ENCODE measurements around the gene MRPL1.
"Not testable (repeated sequence)": the region's sequence is repeated elsewhere in the genome, so short reads cannot be mapped to it uniquely, and the experiment has no call there.

The MRPL1 gene

DNA sequence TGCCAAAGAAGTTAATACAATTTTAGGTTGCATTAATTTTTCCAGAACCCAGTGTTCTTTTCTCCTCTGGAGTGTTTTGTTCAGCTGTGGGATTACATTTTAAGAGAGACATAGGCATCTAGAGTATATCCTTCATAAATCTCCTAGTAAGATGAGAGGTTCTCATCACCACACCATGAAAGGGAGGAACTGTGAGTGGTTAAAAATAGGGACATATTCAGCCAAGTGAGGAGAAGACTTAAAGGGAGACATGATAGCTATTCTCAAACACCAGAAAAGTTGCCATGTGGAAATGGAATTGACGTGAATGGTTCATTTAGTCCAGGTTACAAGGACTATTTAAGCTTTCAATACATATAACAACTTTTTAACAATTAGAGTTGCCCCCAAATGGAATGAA, 6.5 kb upstream of the MRPL1 start:
- CTCF ChIA-PET: interaction anchor here (0.5 to 0.6 kb wide), 2 partner anchors 40 to 62 kb away, joined by 3 read pairs; no protein-coding TSS in a partner anchor
- POLR2A ChIA-PET (ENCODE audit: low non-redundant PET): interaction anchor here (0.5 kb wide), 1 partner anchor 23 kb away, joined by 8 read pairs; no protein-coding TSS in a partner anchor
- no peak for DNase-seq (ENCODE audit: low spot score)
- no peak overlapping the region for H3K27ac ChIP-seq
- TF ChIP-seq, protein P1, sequence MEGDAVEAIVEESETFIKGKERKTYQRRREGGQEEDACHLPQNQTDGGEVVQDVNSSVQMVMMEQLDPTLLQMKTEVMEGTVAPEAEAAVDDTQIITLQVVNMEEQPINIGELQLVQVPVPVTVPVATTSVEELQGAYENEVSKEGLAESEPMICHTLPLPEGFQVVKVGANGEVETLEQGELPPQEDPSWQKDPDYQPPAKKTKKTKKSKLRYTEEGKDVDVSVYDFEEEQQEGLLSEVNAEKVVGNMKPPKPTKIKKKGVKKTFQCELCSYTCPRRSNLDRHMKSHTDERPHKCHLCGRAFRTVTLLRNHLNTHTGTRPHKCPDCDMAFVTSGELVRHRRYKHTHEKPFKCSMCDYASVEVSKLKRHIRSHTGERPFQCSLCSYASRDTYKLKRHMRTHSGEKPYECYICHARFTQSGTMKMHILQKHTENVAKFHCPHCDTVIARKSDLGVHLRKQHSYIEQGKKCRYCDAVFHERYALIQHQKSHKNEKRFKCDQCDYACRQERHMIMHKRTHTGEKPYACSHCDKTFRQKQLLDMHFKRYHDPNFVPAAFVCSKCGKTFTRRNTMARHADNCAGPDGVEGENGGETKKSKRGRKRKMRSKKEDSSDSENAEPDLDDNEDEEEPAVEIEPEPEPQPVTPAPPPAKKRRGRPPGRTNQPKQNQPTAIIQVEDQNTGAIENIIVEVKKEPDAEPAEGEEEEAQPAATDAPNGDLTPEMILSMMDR (conservative IDR thresholded peaks at IDR 0.05; ENCODE audit: low read depth): no peak

DNA sequence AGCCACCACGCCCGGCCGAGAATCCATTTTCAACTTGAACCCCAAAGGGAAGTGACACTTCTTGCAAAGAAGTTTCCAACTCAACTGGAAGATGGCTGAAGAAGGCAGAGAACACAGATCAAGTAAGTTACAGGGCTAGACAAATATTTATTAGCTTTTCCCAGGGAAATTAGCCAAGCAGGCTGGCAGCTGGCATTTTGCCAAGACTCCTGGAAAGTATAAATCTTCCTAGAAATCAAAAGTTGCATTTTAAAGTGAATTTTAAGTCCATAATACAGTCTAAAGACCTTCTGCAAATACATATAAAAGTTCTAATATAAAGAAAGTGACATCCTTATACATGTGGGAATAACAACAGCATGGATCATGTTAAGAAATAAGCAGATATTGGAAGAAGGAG, 3.4 kb upstream of the MRPL1 start:
- DNase-seq (ENCODE audit: low spot score): no peak
- ChIA-PET POLR2A (ENCODE audit: low non-redundant PET) (no interaction called here), CTCF (no interaction called here)
- no peak overlapping the region for H3K27ac ChIP-seq
- TF ChIP-seq, protein P1 (conservative IDR thresholded peaks at IDR 0.05; ENCODE audit: low read depth): no peak

DNA sequence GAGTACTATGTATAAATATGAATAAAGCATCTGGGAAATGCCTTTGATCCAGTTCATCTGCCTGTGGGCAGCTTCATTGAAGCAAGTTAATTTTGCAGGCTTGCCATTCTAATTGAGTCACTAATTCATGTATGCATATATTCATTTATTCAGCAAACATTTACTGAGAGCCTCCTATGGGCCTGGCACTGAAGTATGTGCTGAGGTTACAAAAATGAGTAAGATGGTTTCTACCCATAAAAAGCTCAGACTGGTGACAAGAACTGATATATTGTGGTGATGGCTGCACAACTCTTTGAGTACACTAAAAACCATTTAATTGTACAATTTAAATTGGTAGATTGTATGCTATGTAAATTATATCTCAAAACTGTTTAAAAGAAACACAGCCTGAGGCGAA, 1.1 kb upstream of the MRPL1 start:
- TF ChIP-seq, protein P1 (conservative IDR thresholded peaks at IDR 0.05; ENCODE audit: low read depth): no peak
- ChIA-PET POLR2A (ENCODE audit: low non-redundant PET) (interaction anchor here (1.5 to 1.6 kb wide), 2 partner anchors 41 to 44 kb away, joined by 8 to 10 read pairs; no protein-coding TSS in a partner anchor), CTCF (interaction anchor here (0.6 to 1.3 kb wide), 4 partner anchors 41 to 986 kb away, joined by 3 to 6 read pairs (median 4); no protein-coding TSS in a partner anchor)
- DNase-seq (ENCODE audit: low spot score): no peak
- H3K27ac ChIP-seq: no peak overlapping the region

DNA sequence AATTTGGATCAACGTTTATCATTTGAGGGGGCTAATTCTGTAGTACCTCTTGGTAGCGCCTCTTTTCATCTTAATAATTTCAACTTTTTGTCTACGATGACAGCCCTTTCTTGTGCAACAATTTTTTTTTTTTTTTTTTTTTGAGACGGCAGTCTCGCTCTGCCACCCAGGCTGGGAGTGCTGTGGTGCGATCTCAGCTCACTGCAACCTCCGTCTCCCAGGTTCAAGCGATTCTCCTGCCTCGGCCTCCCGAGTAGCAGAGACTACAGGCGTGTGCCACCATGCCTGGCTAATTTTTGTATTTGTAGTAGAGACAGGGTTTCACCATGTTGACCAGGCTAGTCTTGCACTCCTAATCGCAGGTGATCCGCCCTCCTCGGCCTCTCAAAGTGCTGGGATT, 711 bp downstream of the MRPL1 start:
- DNase-seq (ENCODE audit: low spot score); POLR2A ChIA-PET (ENCODE audit: low non-redundant PET); CTCF ChIA-PET: not testable (repeated sequence)
- peak overlapping the region; percentile 85 for H3K27ac ChIP-seq

DNA sequence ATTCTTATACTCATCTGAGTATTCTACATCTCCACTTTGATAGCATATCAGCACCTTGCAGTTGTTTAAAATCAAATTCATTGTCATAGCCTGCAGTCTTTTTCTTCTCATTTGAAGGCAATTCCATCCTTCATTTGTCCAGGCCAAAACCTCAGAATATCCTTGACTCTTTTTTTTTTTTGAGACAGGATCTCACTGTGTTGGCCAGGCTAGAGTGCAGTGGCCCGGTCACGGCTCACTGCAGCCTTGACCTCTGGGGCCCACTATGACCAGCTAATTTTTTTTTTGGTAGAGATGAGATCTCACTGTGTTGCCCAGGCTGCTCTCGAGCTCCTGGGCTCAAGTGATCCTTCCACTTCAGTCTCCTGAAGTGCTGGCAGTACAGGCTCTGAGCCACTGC, 2.6 kb downstream of the MRPL1 start:
- POLR2A ChIA-PET (ENCODE audit: low non-redundant PET): no interaction called here
- no peak for DNase-seq (ENCODE audit: low spot score)
- H3K27ac ChIP-seq: no peak overlapping the region
- TF ChIP-seq, protein P1 (conservative IDR thresholded peaks at IDR 0.05; ENCODE audit: low read depth): no peak
- CTCF ChIA-PET: no interaction called here

DNA sequence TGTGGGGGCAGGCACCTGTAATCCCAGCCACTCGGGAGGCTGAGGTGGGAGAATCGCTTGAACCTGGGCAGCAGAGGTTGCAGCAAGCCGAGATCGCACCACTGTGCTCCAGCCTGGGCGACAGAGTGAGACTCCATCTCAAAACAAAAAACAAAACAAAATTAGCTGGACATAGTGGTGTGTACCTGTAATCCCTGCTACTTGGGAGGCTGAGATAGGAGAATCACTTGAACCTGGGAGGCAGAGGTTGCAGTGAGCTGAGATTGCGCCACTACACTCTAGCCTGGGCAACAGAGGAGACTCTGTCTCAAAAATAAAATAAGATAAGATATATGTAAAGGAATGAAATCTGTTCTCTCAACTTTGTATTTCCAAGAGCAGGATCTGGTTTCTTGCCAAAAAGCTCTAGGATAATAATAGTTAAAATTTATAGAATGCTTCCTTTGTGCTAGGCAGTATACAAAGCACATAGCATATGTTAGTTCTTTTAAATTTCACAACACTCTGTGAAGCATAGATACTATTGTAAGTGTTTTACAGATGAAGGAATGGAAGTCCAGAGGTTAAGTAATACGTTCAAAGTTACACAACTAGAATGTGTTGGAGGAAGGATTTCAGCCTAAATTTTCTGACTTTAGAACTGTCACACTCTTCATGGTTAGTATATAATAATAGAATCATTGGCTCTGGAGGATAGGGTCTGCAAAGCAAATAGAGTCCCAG, 10.3 kb downstream of the MRPL1 start:
- CTCF ChIA-PET: no interaction called here
- POLR2A ChIA-PET (ENCODE audit: low non-redundant PET): no interaction called here
- H3K27ac ChIP-seq: no peak overlapping the region
- TF ChIP-seq, protein P1 (conservative IDR thresholded peaks at IDR 0.05; ENCODE audit: low read depth): no peak
- DNase-seq (ENCODE audit: low spot score): no peak

DNA sequence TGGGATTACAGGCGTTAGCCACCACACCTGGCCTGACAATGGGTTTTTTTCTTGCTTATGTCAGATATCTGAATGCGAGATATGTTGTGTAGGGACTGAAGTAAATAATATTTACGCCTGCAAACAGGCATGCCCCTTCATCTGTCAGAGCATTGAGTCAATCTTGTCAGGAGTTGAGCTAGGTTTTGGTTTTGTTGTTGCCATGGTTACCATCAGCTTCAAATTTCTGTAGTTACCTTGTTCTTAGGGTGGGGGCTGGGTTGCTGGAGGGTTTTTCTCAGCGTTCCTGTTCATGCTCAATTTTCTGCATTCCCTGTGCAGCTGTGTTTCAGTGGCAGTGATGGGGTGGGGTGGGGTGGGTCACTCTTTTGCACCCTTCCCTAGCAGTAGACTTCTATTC, 14.5 kb downstream of the MRPL1 start:
- H3K27ac ChIP-seq: no peak overlapping the region
- no peak for DNase-seq (ENCODE audit: low spot score)
- POLR2A ChIA-PET (ENCODE audit: low non-redundant PET): interaction anchor here (0.6 kb wide), 1 partner anchor 9 kb away, joined by 4 read pairs; no protein-coding TSS in a partner anchor
- CTCF ChIA-PET: no interaction called here
- TF ChIP-seq, protein P1 (conservative IDR thresholded peaks at IDR 0.05; ENCODE audit: low read depth): no peak
